ENCODE results near the gene PARD3. TPM values are rescaled to one million over a fixed set of nuclear protein-coding genes. Genes with fewer than 3 reads are reported as not detected.

The PARD3 gene
- total RNA-seq, 4 donors from 2014 or later, result 98.9 to 122 (median 105) TPM

- no peak overlapping the region for H3K4me3 ChIP-seq
- WGBS, result 49% methylated on average over 9 of the region's 9 CpGs
- TF ChIP-seq, protein P1, sequence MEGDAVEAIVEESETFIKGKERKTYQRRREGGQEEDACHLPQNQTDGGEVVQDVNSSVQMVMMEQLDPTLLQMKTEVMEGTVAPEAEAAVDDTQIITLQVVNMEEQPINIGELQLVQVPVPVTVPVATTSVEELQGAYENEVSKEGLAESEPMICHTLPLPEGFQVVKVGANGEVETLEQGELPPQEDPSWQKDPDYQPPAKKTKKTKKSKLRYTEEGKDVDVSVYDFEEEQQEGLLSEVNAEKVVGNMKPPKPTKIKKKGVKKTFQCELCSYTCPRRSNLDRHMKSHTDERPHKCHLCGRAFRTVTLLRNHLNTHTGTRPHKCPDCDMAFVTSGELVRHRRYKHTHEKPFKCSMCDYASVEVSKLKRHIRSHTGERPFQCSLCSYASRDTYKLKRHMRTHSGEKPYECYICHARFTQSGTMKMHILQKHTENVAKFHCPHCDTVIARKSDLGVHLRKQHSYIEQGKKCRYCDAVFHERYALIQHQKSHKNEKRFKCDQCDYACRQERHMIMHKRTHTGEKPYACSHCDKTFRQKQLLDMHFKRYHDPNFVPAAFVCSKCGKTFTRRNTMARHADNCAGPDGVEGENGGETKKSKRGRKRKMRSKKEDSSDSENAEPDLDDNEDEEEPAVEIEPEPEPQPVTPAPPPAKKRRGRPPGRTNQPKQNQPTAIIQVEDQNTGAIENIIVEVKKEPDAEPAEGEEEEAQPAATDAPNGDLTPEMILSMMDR (IDR thresholded peaks at IDR 0.05), result no peak
- TF ChIP-seq POLR2AphosphoS5 (IDR thresholded peaks at IDR 0.05), result peak; percentile 24 to 25
- DNase-seq (ENCODE audit: extremely low spot score), result peak; percentile 88
- peak overlapping the region; percentile 44 to 78 (median 69) for H3K27ac ChIP-seq (replicated peaks in 1 of 4)
- no peaks in the 10 kb centered on the region for H3K36me3 ChIP-seq
- peaks cover 0 to 30% (median 26%) of the 10 kb centered on the region in 4 donors for H3K4me1 ChIP-seq
- intact Hi-C loops (cut with DNase I), result no loop called here
- H3K27me3 ChIP-seq, result no peaks in the 10 kb centered on the region
- H3K9me3 ChIP-seq, result peaks cover 0 to 9% (median 6%) of the 10 kb centered on the region in 4 donors
Observed at GRCh38 chr10:34102893-34103506, 712.1 kb downstream of the PARD3 start.

GRCh38 chr10:34102237-34102673 is 712.8 kb downstream of the PARD3 start:
- Histone ChIP-seq H3K36me3 (no peaks in the 10 kb centered on the region), H3K4me3 (peak overlapping the region in 1 of 4 donors; percentile 6), H3K9me3 (peaks cover 0 to 9% (median 6%) of the 10 kb centered on the region in 4 donors), H3K27me3 (no peaks in the 10 kb centered on the region), H3K4me1 (peaks cover 0 to 30% (median 26%) of the 10 kb centered on the region in 4 donors), H3K27ac (replicated peaks in 1 of 4) (peak overlapping the region; percentile 44 to 78 (median 69))
- intact Hi-C loops (cut with DNase I), result no loop called here
- DNase-seq (ENCODE audit: extremely low spot score), result peak; percentile 93
- 45% methylated on average over 14 of the region's 15 CpGs for WGBS
- peak; percentile 54 to 61 for TF ChIP-seq POLR2AphosphoS5 (IDR thresholded peaks at IDR 0.05)
- peak; percentile 49 for TF ChIP-seq EP300 (IDR thresholded peaks at IDR 0.05)
- TF ChIP-seq, protein P1 (IDR thresholded peaks at IDR 0.05), result no peak
- TF ChIP-seq POLR2A (IDR thresholded peaks at IDR 0.05; ENCODE audit: low read depth), result no peak

DNA sequence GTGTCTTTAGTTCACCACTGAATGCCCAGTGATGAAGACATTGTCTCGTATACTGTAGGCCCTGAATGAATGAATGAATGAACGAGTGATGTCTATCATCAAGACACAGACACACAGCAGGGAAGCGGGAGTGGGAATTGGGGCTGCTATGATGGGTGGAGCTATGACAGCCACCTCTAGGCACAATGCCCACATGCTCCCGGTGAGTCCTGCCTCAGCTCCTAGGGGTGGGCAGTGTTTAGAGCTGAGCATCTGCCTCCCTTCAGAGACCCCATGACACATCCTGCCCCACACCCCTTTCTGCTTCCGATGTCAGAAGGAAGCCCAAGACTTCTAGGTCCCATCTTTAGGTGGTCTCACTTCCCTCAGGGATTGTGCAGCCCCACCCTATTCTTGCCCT is 714.1 kb downstream of the PARD3 start:
- WGBS, result 93% methylated on average over 4 of the region's 5 CpGs
- Histone ChIP-seq H3K9me3 (peaks cover 0 to 9% (median 7%) of the 10 kb centered on the region in 4 donors), H3K4me1 (peaks cover 0 to 30% (median 26%) of the 10 kb centered on the region in 4 donors), H3K36me3 (no peaks in the 10 kb centered on the region), H3K27me3 (no peaks in the 10 kb centered on the region), H3K27ac (replicated peaks in 1 of 4) (peak overlapping the region in 1 of 4 donors; percentile 78), H3K4me3 (no peak overlapping the region)
- intact Hi-C loops (cut with DNase I), result no loop called here
- TF ChIP-seq EP300 (IDR thresholded peaks at IDR 0.05), result no peak
- TF ChIP-seq POLR2AphosphoS5 (IDR thresholded peaks at IDR 0.05), result no peak
- TF ChIP-seq, protein P1 (IDR thresholded peaks at IDR 0.05), result no peak
- no peak for TF ChIP-seq POLR2A (IDR thresholded peaks at IDR 0.05; ENCODE audit: low read depth)
- DNase-seq (ENCODE audit: extremely low spot score), result no peak

DNA sequence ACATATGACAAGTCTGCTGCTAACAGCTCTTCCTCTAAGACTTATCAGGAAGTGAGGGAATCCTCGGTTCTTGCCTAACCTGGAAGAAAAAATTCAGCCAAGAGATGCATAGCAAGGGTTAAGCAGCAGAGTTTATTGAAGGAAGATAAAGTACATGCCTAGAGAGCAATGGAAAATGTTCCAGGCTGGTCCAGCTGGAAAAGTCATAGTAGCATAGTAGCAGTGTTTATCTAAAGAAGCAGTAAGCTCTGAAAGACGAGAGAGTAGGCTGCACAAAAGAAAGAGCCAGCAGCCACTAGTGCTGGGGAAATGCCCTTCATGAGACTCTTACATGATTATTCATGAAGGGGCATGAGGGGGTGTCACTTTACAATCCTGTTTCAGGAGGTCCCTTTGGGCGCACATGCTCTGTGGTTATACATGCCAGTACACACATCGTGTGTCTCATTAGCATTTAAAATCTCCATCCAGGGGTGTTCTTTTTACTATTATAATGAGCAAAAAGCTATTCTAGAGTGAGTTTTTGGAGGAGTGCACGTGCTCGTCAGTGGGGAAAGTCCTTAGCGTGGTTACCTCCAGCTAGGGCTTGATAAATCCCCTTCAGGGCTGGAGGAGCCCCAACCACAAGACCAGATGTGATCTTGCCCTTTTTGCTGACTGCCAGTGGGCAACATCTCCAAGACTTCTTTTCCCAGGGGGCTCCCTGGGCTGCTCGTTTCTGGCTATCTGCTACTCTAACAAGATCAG is 716.1 kb downstream of the PARD3 start:
- Histone ChIP-seq H3K27ac (replicated peaks in 1 of 4) (no peak overlapping the region), H3K27me3 (no peaks in the 10 kb centered on the region), H3K4me3 (no peak overlapping the region), H3K4me1 (peaks cover 0 to 30% (median 26%) of the 10 kb centered on the region in 4 donors), H3K36me3 (no peaks in the 10 kb centered on the region), H3K9me3 (peaks cover 0 to 26% (median 21%) of the 10 kb centered on the region in 4 donors)
- TF ChIP-seq EP300 (IDR thresholded peaks at IDR 0.05) (no peak), POLR2AphosphoS5 (IDR thresholded peaks at IDR 0.05) (no peak), POLR2A (IDR thresholded peaks at IDR 0.05; ENCODE audit: low read depth) (no peak)
- TF ChIP-seq, protein P1 (IDR thresholded peaks at IDR 0.05), result no peak
- 64% methylated on average over 8 of the region's 8 CpGs for whole genome bisulfite sequencing
- no peak for DNase-seq (ENCODE audit: extremely low spot score)
- intact Hi-C loops (cut with DNase I), result no loop called here
